Measurements from ENCODE around the gene PPFIA2. TPM values are rescaled to one million over a fixed set of nuclear protein-coding genes. Genes with fewer than 3 reads are reported as not detected.

Gene PPFIA2
- total and polyA plus RNA-seq, 10 of the 15 experiments (the other 5 are each of a cell fraction or from before 2014, with no cell fraction given): 0.06 to 0.39 (median 0.18) TPM; not detected in 6

DNA sequence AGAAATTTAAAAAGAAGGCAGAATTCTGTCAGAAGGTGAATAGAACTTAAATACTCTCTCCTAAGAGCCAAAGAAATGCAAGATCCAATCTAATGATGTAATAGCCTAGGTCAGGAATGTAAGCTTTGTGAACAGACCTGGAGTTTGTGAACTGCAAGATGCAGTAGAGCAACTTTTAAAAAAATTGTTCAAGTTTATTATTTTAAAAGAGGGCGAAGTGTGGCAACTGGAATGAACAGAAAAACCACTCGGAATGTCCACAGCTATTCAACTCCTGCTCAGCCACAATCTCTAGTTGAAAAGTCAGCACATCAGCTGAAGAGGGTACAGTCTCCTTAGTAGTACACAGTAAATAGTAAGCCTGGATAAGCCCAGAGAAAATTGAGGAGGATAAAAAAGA lies 228.8 kb downstream of the PPFIA2 start:
- no peak for FAIRE-seq
- Histone ChIP-seq H3K36me3 (ENCODE audit: control insufficient read depth in 2 of 2, insufficient read depth in 2 of 2, low read length in 1 of 2) (no peaks in the 10 kb centered on the region), H3K4me3 (no peak overlapping the region), H2AFZ (ENCODE audit: control insufficient read depth, low read depth, low read length) (no peak overlapping the region), H3K27ac (ENCODE audit: control insufficient read depth, insufficient read depth) (no peak overlapping the region), H3K4me1 (ENCODE audit: control insufficient read depth, insufficient read depth, low read length) (no peaks in the 10 kb centered on the region), H3K9ac (ENCODE audit: control insufficient read depth, insufficient read depth, low read length) (no peak overlapping the region), H3K4me2 (ENCODE audit: control insufficient read depth, insufficient read depth) (no peak overlapping the region), H3K27me3 (replicated peaks in 1 of 2; ENCODE audit: control insufficient read depth in 2 of 2, insufficient read depth in 2 of 2, low read length in 1 of 2) (no peaks in the 10 kb centered on the region), H3K9me3 (replicated peaks; ENCODE audit: control insufficient read depth, insufficient read depth, low read length) (no peaks in the 10 kb centered on the region), H4K20me1 (ENCODE audit: control insufficient read depth, insufficient read depth) (no peaks in the 10 kb centered on the region), H3K79me2 (ENCODE audit: control insufficient read depth, insufficient read depth, low read length) (no peaks in the 10 kb centered on the region)
- CTCF ChIA-PET: no interaction called here
- intact Hi-C loops (cut with micrococcal nuclease; ENCODE audit: unreplicated experiment) (no loop called here), in situ Hi-C loops (cut with MboI) (no loop called here)
- TF ChIP-seq YY1 (IDR thresholded peaks at IDR 0.05; ENCODE audit: low read depth, low read length) (no peak), CBX3 (IDR thresholded peaks at IDR 0.05; ENCODE audit: borderline replicate concordance, low read depth) (no peak), TAF1 (IDR thresholded peaks at IDR 0.05; ENCODE audit: borderline replicate concordance, low read depth, low read length) (no peak), FOXM1 (IDR thresholded peaks at IDR 0.05; ENCODE audit: low read depth, low read length) (no peak), JUND (IDR thresholded peaks at IDR 0.05; ENCODE audit: low read depth, low read length) (no peak), IKZF2 (IDR thresholded peaks at IDR 0.05) (no peak), TCF7 (IDR thresholded peaks at IDR 0.05; ENCODE audit: borderline replicate concordance) (no peak)
- TF ChIP-seq, protein P1, sequence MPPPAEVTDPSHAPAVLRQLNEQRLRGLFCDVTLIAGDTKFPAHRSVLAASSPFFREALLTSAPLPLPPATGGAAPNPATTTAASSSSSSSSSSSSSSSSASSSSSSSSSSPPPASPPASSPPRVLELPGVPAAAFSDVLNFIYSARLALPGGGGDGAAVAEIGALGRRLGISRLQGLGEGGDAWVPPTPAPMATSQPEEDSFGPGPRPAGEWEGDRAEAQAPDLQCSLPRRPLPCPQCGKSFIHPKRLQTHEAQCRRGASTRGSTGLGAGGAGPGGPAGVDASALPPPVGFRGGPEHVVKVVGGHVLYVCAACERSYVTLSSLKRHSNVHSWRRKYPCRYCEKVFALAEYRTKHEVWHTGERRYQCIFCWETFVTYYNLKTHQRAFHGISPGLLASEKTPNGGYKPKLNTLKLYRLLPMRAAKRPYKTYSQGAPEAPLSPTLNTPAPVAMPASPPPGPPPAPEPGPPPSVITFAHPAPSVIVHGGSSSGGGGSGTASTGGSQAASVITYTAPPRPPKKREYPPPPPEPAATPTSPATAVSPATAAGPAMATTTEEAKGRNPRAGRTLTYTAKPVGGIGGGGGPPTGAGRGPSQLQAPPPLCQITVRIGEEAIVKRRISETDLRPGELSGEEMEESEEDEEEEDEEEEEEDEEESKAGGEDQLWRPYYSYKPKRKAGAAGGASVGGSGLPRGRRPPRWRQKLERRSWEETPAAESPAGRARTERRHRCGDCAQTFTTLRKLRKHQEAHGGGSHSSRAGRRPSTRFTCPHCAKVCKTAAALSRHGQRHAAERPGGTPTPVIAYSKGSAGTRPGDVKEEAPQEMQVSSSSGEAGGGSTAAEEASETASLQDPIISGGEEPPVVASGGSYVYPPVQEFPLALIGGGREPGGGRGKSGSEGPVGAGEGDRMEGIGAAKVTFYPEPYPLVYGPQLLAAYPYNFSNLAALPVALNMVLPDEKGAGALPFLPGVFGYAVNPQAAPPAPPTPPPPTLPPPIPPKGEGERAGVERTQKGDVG (CRISPR knock-in tag; IDR thresholded peaks at IDR 0.05): no peak
- TF ChIP-seq, protein P2, sequence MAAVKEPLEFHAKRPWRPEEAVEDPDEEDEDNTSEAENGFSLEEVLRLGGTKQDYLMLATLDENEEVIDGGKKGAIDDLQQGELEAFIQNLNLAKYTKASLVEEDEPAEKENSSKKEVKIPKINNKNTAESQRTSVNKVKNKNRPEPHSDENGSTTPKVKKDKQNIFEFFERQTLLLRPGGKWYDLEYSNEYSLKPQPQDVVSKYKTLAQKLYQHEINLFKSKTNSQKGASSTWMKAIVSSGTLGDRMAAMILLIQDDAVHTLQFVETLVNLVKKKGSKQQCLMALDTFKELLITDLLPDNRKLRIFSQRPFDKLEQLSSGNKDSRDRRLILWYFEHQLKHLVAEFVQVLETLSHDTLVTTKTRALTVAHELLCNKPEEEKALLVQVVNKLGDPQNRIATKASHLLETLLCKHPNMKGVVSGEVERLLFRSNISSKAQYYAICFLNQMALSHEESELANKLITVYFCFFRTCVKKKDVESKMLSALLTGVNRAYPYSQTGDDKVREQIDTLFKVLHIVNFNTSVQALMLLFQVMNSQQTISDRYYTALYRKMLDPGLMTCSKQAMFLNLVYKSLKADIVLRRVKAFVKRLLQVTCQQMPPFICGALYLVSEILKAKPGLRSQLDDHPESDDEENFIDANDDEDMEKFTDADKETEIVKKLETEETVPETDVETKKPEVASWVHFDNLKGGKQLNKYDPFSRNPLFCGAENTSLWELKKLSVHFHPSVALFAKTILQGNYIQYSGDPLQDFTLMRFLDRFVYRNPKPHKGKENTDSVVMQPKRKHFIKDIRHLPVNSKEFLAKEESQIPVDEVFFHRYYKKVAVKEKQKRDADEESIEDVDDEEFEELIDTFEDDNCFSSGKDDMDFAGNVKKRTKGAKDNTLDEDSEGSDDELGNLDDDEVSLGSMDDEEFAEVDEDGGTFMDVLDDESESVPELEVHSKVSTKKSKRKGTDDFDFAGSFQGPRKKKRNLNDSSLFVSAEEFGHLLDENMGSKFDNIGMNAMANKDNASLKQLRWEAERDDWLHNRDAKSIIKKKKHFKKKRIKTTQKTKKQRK (IDR thresholded peaks at IDR 0.05; ENCODE audit: low read depth, low read length): no peak
- RAD21 ChIA-PET (ENCODE audit: unreplicated experiment): no interaction called here
- WGBS (ENCODE audit: insufficient coverage, insufficient replicate concordance, low lambda C conversion rate, missing lambda C conversion rate): 3% methylated on average over 2 of the region's 2 CpGs
- SMC1A ChIA-PET (ENCODE audit: uncharacterized antibody, unreplicated experiment): no interaction called here
- DNase-seq (ENCODE audit: low read depth, low spot score): no peak
- no peak for ATAC-seq
- POLR2A ChIA-PET: no interaction called here
- BruUV-seq (replicated peaks): no TSS peak

All from GM12878 (cell line).